PC-9 (cell line): ENCODE measurements around the gene KRTAP6-3. TPM values are rescaled to one million over a fixed set of nuclear protein-coding genes. Genes with fewer than 3 reads are reported as not detected.

ENCODE experiments used
- BruUV-seq: library from RNA; stranded (reverse); fragments of 400-500 nt; replicated peaks from 2 replicates; lab custom pipeline; 2021; lab: Mats Ljungman, UMichigan
- CTCF ChIA-PET: fragments of 300-600 bp; sonication (Branson Sonifier 250); formaldehyde crosslinking; loops from one replicate; lab custom pipeline; 2022; ENCODE audit warnings: antibody characterized with exemption; lab: Charles Lee
- POLR2A ChIA-PET: fragments of 300-600 bp; sonication (Branson Sonifier 250); formaldehyde crosslinking; loops from one replicate; lab custom pipeline; 2022; ENCODE audit warnings: antibody characterized with exemption; ENCODE audit not compliant: unreplicated experiment; lab: Charles Lee
- DNase-seq, 2 experiments: peaks; one replicate each; pipeline versions ENCODE4 v3.0.0 to v3.0.0-alpha.2; 2015 to 2022; ENCODE audit warnings: mixed read lengths in 1 of 2
- H2AFZ ChIP-seq: fragments of 200-600 bp; sonication (generic); 2 replicates; pipeline ENCODE4 v1.8.1; 2017; ENCODE audit warnings: antibody characterized with exemption
- H3F3A ChIP-seq: fragments of 200-600 bp; sonication (generic); 2 replicates; pipeline ENCODE4 v1.8.1; 2017; ENCODE audit warnings: antibody characterized with exemption, mild to moderate bottlenecking, low read depth; ENCODE audit not compliant: insufficient read depth
- H3K27ac ChIP-seq: fragments of 200-600 bp; sonication (generic); 2 replicates; pipeline ENCODE4 v1.6.1; 2016; ENCODE audit warnings: mixed run types
- H3K27me3 ChIP-seq: fragments of 200-600 bp; sonication (generic); 2 replicates; pipeline ENCODE4 v1.6.1; 2016; ENCODE audit warnings: low read depth, mixed run types; ENCODE audit not compliant: insufficient read depth
- H3K36me3 ChIP-seq: fragments of 200-600 bp; sonication (generic); 2 replicates; pipeline ENCODE4 v1.6.1; 2016; ENCODE audit warnings: low read depth, mixed run types
- H3K4me1 ChIP-seq: fragments of 200-600 bp; sonication (generic); replicated peaks from 2 replicates; pipeline ENCODE4 v1.6.1; 2016; ENCODE audit warnings: mixed run types; ENCODE audit not compliant: insufficient read depth
- H3K4me2 ChIP-seq: fragments of 200-600 bp; sonication (generic); 2 replicates; pipeline ENCODE4 v1.6.1; 2017; ENCODE audit warnings: mixed run types
- H3K4me3 ChIP-seq: fragments of 200-600 bp; sonication (generic); 2 replicates; pipeline ENCODE4 v1.6.1; 2016; ENCODE audit warnings: mixed run types
- H3K79me2 ChIP-seq: fragments of 200-600 bp; sonication (generic); 2 replicates; pipeline ENCODE4 v1.6.1; 2017; ENCODE audit warnings: low read depth, mixed run types
- H3K9me2 ChIP-seq: fragments of 200-600 bp; sonication (generic); 2 replicates; pipeline ENCODE4 v1.8.1; 2017; ENCODE audit warnings: mild to moderate bottlenecking; ENCODE audit not compliant: insufficient read depth
- H3K9me3 ChIP-seq: fragments of 200-600 bp; sonication (generic); 2 replicates; pipeline ENCODE4 v1.8.1; 2016; ENCODE audit warnings: low read depth; ENCODE audit not compliant: insufficient read depth
- H4K20me1 ChIP-seq: fragments of 200-600 bp; sonication (generic); 2 replicates; pipeline ENCODE4 v1.8.1; 2017; ENCODE audit not compliant: insufficient read depth
- CTCF ChIP-seq: fragments of 200-600 bp; sonication (generic); conservative IDR thresholded peaks from 2 replicates; pipeline ENCODE4 v1.6.1; 2017; ENCODE audit warnings: mixed run types, antibody characterized with exemption, mild to moderate bottlenecking, moderate library complexity
- EZH2 ChIP-seq: fragments of 200-600 bp; sonication (generic); IDR thresholded peaks from 2 replicates; pipeline ENCODE4 v1.8.0; 2017; ENCODE audit warnings: antibody characterized with exemption, low read depth
- intact Hi-C: fragments of 100-400 bp; cut with micrococcal nuclease; formaldehyde crosslinking; loops from one replicate; pipeline ENCODE4 v1.10.0; 2022; ENCODE audit not compliant: unreplicated experiment
- total RNA-seq: library from RNA; stranded (reverse); gene quantifications from 2 replicates; pipeline ENCODE4 v1.2.3, GENCODE V29; 2021

The KRTAP6-3 gene
- total RNA-seq, 1 experiment from 2014 or later: not detected

GRCh38 chr21:30623362-30623761, 31.1 kb downstream of the KRTAP6-3 start:
- Histone ChIP-seq H2AFZ (no peak overlapping the region), H3F3A (no peaks in the 10 kb centered on the region), H3K9me2 (no peaks in the 10 kb centered on the region), H3K79me2 (no peaks in the 10 kb centered on the region), H3K4me2 (no peak overlapping the region), H3K9me3 (no peaks in the 10 kb centered on the region), H3K36me3 (no peaks in the 10 kb centered on the region), H3K4me1 (no peaks in the 10 kb centered on the region), H3K27ac (no peak overlapping the region), H3K4me3 (no peak overlapping the region), H4K20me1 (no peaks in the 10 kb centered on the region), H3K27me3 (no peaks in the 10 kb centered on the region)
- no peak for DNase-seq
- BruUV-seq: no TSS peak
- ChIA-PET POLR2A (no interaction called here), CTCF (no interaction called here)
- TF ChIP-seq EZH2 (no peak), CTCF (no peak)
- intact Hi-C loops: no loop called here

- H3K9me3 ChIP-seq: no peaks in the 10 kb centered on the region
- no peak overlapping the region for H3K27ac ChIP-seq
- no TSS peak for BruUV-seq
- H3K9me2 ChIP-seq: no peaks in the 10 kb centered on the region
- no peak overlapping the region for H2AFZ ChIP-seq
- TF ChIP-seq EZH2 (no peak), CTCF (no peak)
- no peaks in the 10 kb centered on the region for H3K27me3 ChIP-seq
- no peak for DNase-seq
- CTCF ChIA-PET: no interaction called here
- H3K36me3 ChIP-seq: no peaks in the 10 kb centered on the region
- intact Hi-C loops: no loop called here
- POLR2A ChIA-PET: no interaction called here
- no peaks in the 10 kb centered on the region for H3K4me1 ChIP-seq
- H3K79me2 ChIP-seq: no peaks in the 10 kb centered on the region
- no peaks in the 10 kb centered on the region for H4K20me1 ChIP-seq
- H3K4me3 ChIP-seq: no peak overlapping the region
- H3K4me2 ChIP-seq: no peak overlapping the region
- no peaks in the 10 kb centered on the region for H3F3A ChIP-seq
Measured at GRCh38 chr21:30625449-30626165, 33.4 kb downstream of the KRTAP6-3 start.

DNA sequence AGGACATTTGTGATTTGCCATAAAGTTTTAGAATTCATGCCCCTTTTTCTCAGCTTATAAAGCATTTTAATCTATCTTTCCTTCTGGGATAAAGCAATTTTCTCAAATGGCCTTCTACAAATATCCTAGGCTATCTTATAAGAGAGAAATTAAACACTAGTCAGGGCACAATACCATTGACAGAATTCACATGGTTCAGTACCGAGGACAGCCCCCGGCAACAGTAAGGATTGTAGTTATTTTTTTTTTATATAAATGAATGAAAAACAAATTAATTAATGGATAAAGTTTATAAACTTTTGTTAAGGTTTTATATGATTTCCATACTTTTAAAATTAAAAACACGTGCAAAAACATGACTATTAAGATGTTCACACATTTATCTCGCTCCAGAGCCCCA, 35.9 kb downstream of the KRTAP6-3 start:
- DNase-seq: no peak
- Histone ChIP-seq H3K4me1 (no peaks in the 10 kb centered on the region), H2AFZ (no peak overlapping the region), H3K4me2 (no peak overlapping the region), H3K36me3 (no peaks in the 10 kb centered on the region), H3K4me3 (no peak overlapping the region), H3K79me2 (no peaks in the 10 kb centered on the region), H4K20me1 (no peaks in the 10 kb centered on the region), H3K27ac (no peak overlapping the region), H3K9me2 (no peaks in the 10 kb centered on the region), H3F3A (no peaks in the 10 kb centered on the region), H3K27me3 (no peaks in the 10 kb centered on the region), H3K9me3 (no peaks in the 10 kb centered on the region)
- ChIA-PET CTCF (no interaction called here), POLR2A (no interaction called here)
- intact Hi-C loops: no loop called here
- TF ChIP-seq EZH2: no peak
- no peak for TF ChIP-seq CTCF
- BruUV-seq: no TSS peak
